Measurements from ENCODE around the gene RCSD1. TPM values are rescaled to one million over a fixed set of nuclear protein-coding genes. Genes with fewer than 3 reads are reported as not detected.

The RCSD1 gene
- total RNA-seq, 2 donors from 2014 or later: 2.8 to 13.8 TPM

GRCh38 chr1:167708940-167709389, 78.9 kb downstream of the RCSD1 start:
- WGBS: 73% methylated on average over 3 of the region's 3 CpGs
- no peak for DNase-seq (ENCODE audit: low spot score)
- intact Hi-C loops (cut with DNase I): no loop called here
- Histone ChIP-seq H3K4me3 (no peak overlapping the region), H3K9me3 (no peaks in the 10 kb centered on the region), H3K27me3 (replicated peaks; ENCODE audit: insufficient read depth) (no peaks in the 10 kb centered on the region), H3K4me1 (replicated peaks) (no peaks in the 10 kb centered on the region), H3K27ac (no peak overlapping the region), H3K36me3 (no peaks in the 10 kb centered on the region)
- TF ChIP-seq POLR2A (IDR thresholded peaks at IDR 0.05) (no peak), POLR2AphosphoS5 (IDR thresholded peaks at IDR 0.05) (no peak), CTCF (IDR thresholded peaks at IDR 0.05) (no peak)

- Histone ChIP-seq H3K27me3 (replicated peaks; ENCODE audit: insufficient read depth) (no peaks in the 10 kb centered on the region), H3K4me3 (no peak overlapping the region), H3K4me1 (replicated peaks) (no peaks in the 10 kb centered on the region), H3K36me3 (no peaks in the 10 kb centered on the region), H3K9me3 (no peaks in the 10 kb centered on the region), H3K27ac (no peak overlapping the region)
- DNase-seq (ENCODE audit: low spot score): no peak
- TF ChIP-seq POLR2AphosphoS5 (IDR thresholded peaks at IDR 0.05) (no peak), CTCF (IDR thresholded peaks at IDR 0.05) (no peak), POLR2A (IDR thresholded peaks at IDR 0.05) (no peak)
- WGBS: 86% methylated on average over 1 of the region's 1 CpG
- intact Hi-C loops (cut with DNase I): no loop called here
Measured at GRCh38 chr1:167710836-167711235, 80.8 kb downstream of the RCSD1 start.

- WGBS: 68% methylated on average over 3 of the region's 3 CpGs
- Histone ChIP-seq H3K27ac (no peak overlapping the region), H3K36me3 (no peaks in the 10 kb centered on the region), H3K27me3 (replicated peaks; ENCODE audit: insufficient read depth) (no peaks in the 10 kb centered on the region), H3K4me1 (replicated peaks) (no peaks in the 10 kb centered on the region), H3K4me3 (no peak overlapping the region), H3K9me3 (no peaks in the 10 kb centered on the region)
- intact Hi-C loops (cut with DNase I): no loop called here
- no peak for TF ChIP-seq POLR2AphosphoS5 (IDR thresholded peaks at IDR 0.05)
- no peak for TF ChIP-seq POLR2A (IDR thresholded peaks at IDR 0.05)
- no peak for TF ChIP-seq CTCF (IDR thresholded peaks at IDR 0.05)
- DNase-seq (ENCODE audit: low spot score): no peak
Measured at GRCh38 chr1:167711797-167712196, 81.8 kb downstream of the RCSD1 start.

GRCh38 chr1:167713330-167714081, 83.5 kb downstream of the RCSD1 start:
- no peaks in the 10 kb centered on the region for H3K36me3 ChIP-seq
- H3K4me1 ChIP-seq (replicated peaks): no peaks in the 10 kb centered on the region
- intact Hi-C loops (cut with DNase I): no loop called here
- H3K4me3 ChIP-seq: peak overlapping the region; percentile 69 to 74
- TF ChIP-seq POLR2A (IDR thresholded peaks at IDR 0.05) (no peak), CTCF (IDR thresholded peaks at IDR 0.05) (no peak), POLR2AphosphoS5 (IDR thresholded peaks at IDR 0.05) (no peak)
- WGBS: 28% methylated on average over 31 of the region's 31 CpGs
- peak overlapping the region; percentile 87 to 92 for H3K27ac ChIP-seq
- no peak for DNase-seq (ENCODE audit: low spot score)
- no peaks in the 10 kb centered on the region for H3K27me3 ChIP-seq (replicated peaks; ENCODE audit: insufficient read depth)
- H3K9me3 ChIP-seq: no peaks in the 10 kb centered on the region

- Histone ChIP-seq H3K9me3 (no peaks in the 10 kb centered on the region), H3K4me3 (peak overlapping the region; percentile 69 to 74), H3K27ac (peak overlapping the region; percentile 87 to 92), H3K27me3 (replicated peaks; ENCODE audit: insufficient read depth) (no peaks in the 10 kb centered on the region), H3K4me1 (replicated peaks) (no peaks in the 10 kb centered on the region), H3K36me3 (no peaks in the 10 kb centered on the region)
- under 1% methylated on average over 28 of the region's 28 CpGs for WGBS
- peak; percentile 81 for DNase-seq (ENCODE audit: low spot score)
- TF ChIP-seq POLR2A (IDR thresholded peaks at IDR 0.05): peak; percentile 27
- TF ChIP-seq POLR2AphosphoS5 (IDR thresholded peaks at IDR 0.05): no peak
- peak in 1 of 4 experiments; percentile 4 for TF ChIP-seq CTCF (IDR thresholded peaks at IDR 0.05)
- intact Hi-C loops (cut with DNase I): no loop called here
Measured at GRCh38 chr1:167714098-167714438, 84.0 kb downstream of the RCSD1 start.

Data from prostate gland (tissue), 2 donors.